Transverse colon (tissue), 4 donors: ENCODE measurements around the gene RSF1.

ENCODE experiments used
- CTCF ChIP-seq, 5 experiments: fragments of 200-600 bp in 3 of 5; fragments of 450-650 bp in 2 of 5; sonication (generic) in 3 of 5; IDR thresholded peaks; 1 replicate in 2 of 5; 2 replicates in 3 of 5; pipeline ENCODE4 v1.5.1; 2016 to 2017; ENCODE audit warnings: antibody characterized with exemption in 5 of 5, inconsistent platforms in 3 of 5, mild to moderate bottlenecking in 2 of 5, moderate library complexity in 1 of 5
- POLR2AphosphoS5 ChIP-seq, 3 donors: sonication (generic); formaldehyde crosslinking; IDR thresholded peaks; one replicate each; pipeline ENCODE4 v1.6.1; 2016; ENCODE audit warnings: antibody characterized with exemption in 3 of 3

GRCh38 chr11:77677138-77677537, 143.4 kb downstream of the RSF1 start:
- no peak for TF ChIP-seq POLR2AphosphoS5 (IDR thresholded peaks at IDR 0.05)
- no peak for TF ChIP-seq CTCF (IDR thresholded peaks at IDR 0.05)
